ENCODE measurements around the gene ACAP2. TPM values are rescaled to one million over a fixed set of nuclear protein-coding genes. Genes with fewer than 3 reads are reported as not detected.

Gene ACAP2
- total and polyA plus RNA-seq, 12 donors = 4.5 to 54.3 (median 29.8) TPM

DNA sequence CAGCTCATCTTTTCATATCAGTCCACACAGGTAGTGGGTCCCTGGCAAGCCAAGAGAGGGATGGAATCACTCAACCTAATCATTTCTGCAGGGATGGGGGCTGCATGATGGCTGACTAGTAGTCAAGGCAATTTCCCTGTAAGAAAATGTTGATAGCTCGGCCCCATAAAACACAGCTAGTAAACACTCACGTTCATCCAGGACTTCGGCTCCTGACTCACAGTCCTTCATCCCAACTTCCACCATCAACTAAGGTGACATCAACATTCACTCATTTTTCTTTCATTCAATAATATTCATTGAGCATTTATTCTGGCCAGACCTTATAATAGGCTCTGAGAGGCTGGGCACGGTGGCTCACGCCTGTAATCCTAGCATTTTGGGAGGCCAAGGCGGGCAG is 4.4 kb upstream of the ACAP2 start:
- intact Hi-C loops (cut with DNase I) = no loop called here
- no peak overlapping the region for H3K4me3 ChIP-seq
- H3K4me1 ChIP-seq (replicated peaks in 1 of 2) = peaks cover 4 to 7% of the 10 kb centered on the region in 2 donors
- TF ChIP-seq, protein P1, sequence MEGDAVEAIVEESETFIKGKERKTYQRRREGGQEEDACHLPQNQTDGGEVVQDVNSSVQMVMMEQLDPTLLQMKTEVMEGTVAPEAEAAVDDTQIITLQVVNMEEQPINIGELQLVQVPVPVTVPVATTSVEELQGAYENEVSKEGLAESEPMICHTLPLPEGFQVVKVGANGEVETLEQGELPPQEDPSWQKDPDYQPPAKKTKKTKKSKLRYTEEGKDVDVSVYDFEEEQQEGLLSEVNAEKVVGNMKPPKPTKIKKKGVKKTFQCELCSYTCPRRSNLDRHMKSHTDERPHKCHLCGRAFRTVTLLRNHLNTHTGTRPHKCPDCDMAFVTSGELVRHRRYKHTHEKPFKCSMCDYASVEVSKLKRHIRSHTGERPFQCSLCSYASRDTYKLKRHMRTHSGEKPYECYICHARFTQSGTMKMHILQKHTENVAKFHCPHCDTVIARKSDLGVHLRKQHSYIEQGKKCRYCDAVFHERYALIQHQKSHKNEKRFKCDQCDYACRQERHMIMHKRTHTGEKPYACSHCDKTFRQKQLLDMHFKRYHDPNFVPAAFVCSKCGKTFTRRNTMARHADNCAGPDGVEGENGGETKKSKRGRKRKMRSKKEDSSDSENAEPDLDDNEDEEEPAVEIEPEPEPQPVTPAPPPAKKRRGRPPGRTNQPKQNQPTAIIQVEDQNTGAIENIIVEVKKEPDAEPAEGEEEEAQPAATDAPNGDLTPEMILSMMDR (IDR thresholded peaks at IDR 0.05) = no peak
- TF ChIP-seq POLR2A (IDR thresholded peaks at IDR 0.05) = no peak
- H3K27me3 ChIP-seq = no peaks in the 10 kb centered on the region
- no peaks in the 10 kb centered on the region for H3K9me3 ChIP-seq (replicated peaks in 1 of 3)
- H3K36me3 ChIP-seq (replicated peaks in 1 of 2) = no peaks in the 10 kb centered on the region
- H3K27ac ChIP-seq = no peak overlapping the region
- 75 to 92% (median 86%) methylated on average over 6 of the region's 6 CpGs for WGBS, 4 donors
- no peak for DNase-seq

DNA sequence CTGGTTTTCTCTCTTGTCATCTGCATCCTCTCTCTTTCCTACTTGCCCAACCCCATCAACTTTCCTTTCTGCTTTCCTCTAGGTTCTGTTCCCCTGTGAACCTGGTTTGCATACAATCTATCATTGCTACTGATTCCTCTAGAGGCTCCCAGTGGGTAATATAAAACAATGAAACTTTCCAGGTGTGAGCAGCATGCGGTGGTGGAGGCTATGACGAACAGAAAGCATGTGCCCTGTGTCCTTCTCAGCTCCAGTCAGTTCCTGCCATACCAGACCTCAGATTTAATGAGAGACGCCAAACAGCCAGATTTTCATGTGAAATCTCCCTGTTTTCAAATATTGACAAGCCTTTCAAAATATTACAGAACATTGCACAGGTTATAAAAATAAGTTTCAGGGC is 3.5 kb upstream of the ACAP2 start:
- WGBS, 4 donors = 77 to 86% (median 80%) methylated on average over 3 of the region's 3 CpGs
- H3K4me1 ChIP-seq (replicated peaks in 1 of 2) = peaks cover 6 to 11% of the 10 kb centered on the region in 2 donors
- intact Hi-C loops (cut with DNase I) = no loop called here
- DNase-seq = no peak
- no peak overlapping the region for H3K27ac ChIP-seq
- TF ChIP-seq, protein P1 (IDR thresholded peaks at IDR 0.05) = no peak
- TF ChIP-seq POLR2A (IDR thresholded peaks at IDR 0.05) = no peak
- no peaks in the 10 kb centered on the region for H3K27me3 ChIP-seq
- no peak overlapping the region for H3K4me3 ChIP-seq
- no peaks in the 10 kb centered on the region for H3K36me3 ChIP-seq (replicated peaks in 1 of 2)
- H3K9me3 ChIP-seq (replicated peaks in 1 of 3) = no peaks in the 10 kb centered on the region

DNA sequence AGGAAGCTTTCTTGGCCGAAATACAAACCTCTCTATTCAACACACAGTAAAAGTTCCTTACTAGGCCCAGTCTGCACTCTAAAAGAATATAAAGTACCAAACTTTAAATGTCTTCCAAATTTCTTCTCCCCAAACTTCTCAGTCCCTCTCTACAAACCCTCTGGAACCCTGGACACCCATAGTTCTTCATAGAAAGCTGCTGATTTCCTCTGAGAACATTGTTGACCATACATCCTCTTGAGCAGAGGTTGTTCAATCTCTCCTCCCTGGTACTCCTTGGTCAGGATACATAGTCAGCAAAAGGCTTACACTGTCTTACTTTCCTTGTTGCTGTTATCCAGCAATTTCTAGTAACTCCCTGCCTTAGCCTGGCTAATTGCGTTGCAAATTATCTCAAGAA is 3.1 kb upstream of the ACAP2 start:
- no peaks in the 10 kb centered on the region for H3K9me3 ChIP-seq (replicated peaks in 1 of 3)
- DNase-seq = no peak
- H3K27ac ChIP-seq = no peak overlapping the region
- no peaks in the 10 kb centered on the region for H3K36me3 ChIP-seq (replicated peaks in 1 of 2)
- H3K4me3 ChIP-seq = no peak overlapping the region
- H3K27me3 ChIP-seq = no peaks in the 10 kb centered on the region
- intact Hi-C loops (cut with DNase I) = no loop called here
- WGBS, 4 donors = 72 to 79% (median 77%) methylated on average over 2 of the region's 2 CpGs
- TF ChIP-seq POLR2A (IDR thresholded peaks at IDR 0.05) = no peak
- TF ChIP-seq, protein P1 (IDR thresholded peaks at IDR 0.05) = no peak
- peaks cover 10 to 16% of the 10 kb centered on the region in 2 donors for H3K4me1 ChIP-seq (replicated peaks in 1 of 2)

DNA sequence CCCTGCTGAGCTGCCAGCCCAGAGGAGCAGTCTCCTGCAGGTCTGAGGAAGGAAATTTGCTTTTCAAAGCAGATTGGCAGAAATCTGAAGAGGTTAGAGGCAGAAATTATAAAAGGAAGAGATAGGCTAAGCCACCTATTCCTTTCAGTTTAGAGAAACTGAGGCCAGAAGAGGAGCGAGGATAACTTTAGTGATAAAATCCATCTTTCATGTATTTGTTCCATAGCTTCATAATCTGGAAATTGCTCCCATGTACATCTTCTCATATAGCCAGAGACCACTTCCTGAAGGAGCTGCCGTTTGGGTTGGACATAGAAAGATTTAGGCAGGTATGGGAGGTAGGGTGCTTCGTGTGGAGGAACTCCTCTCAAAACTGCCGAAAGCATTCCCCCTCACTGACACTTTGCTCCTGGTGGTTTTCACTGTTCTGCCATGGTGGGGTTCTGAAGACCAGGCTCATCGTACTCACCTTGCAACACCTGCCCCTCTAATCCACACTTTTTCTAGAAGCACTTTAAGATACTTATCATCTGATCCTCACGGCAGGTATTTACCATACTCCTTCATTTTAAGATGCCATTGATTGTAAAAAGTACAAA is 670 bp upstream of the ACAP2 start:
- H3K4me3 ChIP-seq = peak overlapping the region in 1 of 4 donors; percentile 35
- WGBS, 4 donors = 19 to 24% (median 21%) methylated on average over 6 of the region's 6 CpGs
- peaks cover 10 to 37% of the 10 kb centered on the region in 2 donors for H3K4me1 ChIP-seq (replicated peaks in 1 of 2)
- H3K36me3 ChIP-seq (replicated peaks in 1 of 2) = no peaks in the 10 kb centered on the region
- H3K27ac ChIP-seq = peak overlapping the region in 2 of 5 donors; percentile 31 to 68
- H3K9me3 ChIP-seq (replicated peaks in 1 of 3) = no peaks in the 10 kb centered on the region
- no peak for TF ChIP-seq POLR2A (IDR thresholded peaks at IDR 0.05)
- TF ChIP-seq, protein P1 (IDR thresholded peaks at IDR 0.05) = no peak
- no peaks in the 10 kb centered on the region for H3K27me3 ChIP-seq
- no peak for DNase-seq
- intact Hi-C loops (cut with DNase I) = no loop called here
